ENCODE data around the gene HCN4. TPM values are rescaled to one million over a fixed set of nuclear protein-coding genes. Genes with fewer than 3 reads are reported as not detected.

Gene HCN4
- total RNA-seq, 1 experiment from 2014 or later: 0.09 TPM

DNA sequence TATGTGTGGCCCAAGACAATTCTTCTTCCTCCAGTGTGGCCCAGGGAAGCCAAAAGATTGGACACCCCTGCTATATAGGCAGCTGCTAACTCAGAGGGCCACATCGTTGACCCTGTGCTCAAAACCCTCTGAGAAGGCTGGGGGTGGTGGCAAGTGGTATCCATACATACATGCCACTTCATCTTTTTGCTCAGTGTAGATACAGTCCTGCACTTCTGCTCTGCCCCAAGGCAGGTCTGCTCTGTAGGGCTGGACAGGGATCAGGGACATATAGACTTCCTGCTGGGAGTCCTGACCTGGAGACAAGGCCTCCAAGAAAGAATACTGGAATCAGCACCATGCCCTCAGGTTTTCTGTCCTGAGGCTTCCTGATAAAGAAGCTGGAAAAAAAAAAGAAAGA is 4.5 kb upstream of the HCN4 start:
- H3K4me1 ChIP-seq (ENCODE audit: insufficient read depth, low read length, poor library complexity, severe bottlenecking): peaks cover 9% of the 10 kb centered on the region

DNA sequence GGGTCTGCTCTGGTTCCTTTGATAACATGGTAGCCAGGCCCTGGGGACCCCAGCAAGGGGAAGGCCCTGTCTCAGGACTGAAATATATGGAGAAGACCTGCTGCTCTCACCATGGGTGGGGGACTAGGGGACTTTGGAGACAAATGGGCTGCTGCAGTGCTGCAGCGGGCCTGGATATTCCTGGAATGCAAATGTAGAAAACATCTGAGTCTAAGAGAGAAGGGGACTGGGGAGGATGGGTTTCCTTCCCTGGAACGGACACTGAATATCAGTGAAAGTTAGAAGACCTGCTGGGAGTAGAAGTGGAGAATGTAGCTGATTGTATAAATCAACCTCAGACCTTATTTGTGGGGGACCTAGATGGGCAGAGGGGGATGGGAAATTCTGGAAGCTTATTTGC is 3.1 kb upstream of the HCN4 start:
- Histone ChIP-seq H3K36me3 (ENCODE audit: insufficient read depth, low read length, poor library complexity, severe bottlenecking) (no peaks in the 10 kb centered on the region), H3K27ac (ENCODE audit: low read depth, low read length, poor library complexity, severe bottlenecking) (no peak overlapping the region), H3K9me3 (ENCODE audit: low read depth, low read length, poor library complexity, severe bottlenecking) (no peaks in the 10 kb centered on the region), H3K4me1 (ENCODE audit: insufficient read depth, low read length, poor library complexity, severe bottlenecking) (peaks cover 14% of the 10 kb centered on the region), H3K4me3 (ENCODE audit: low read depth, low read length, poor library complexity, severe bottlenecking) (no peak overlapping the region), H3K27me3 (replicated peaks; ENCODE audit: insufficient read depth, low read depth, low read length, poor library complexity) (peaks cover 55% of the 10 kb centered on the region)
- intact Hi-C loops (cut with micrococcal nuclease; ENCODE audit: unreplicated experiment): no loop called here
- POLR2A ChIA-PET (ENCODE audit: low non-redundant PET): no interaction called here
- TF ChIP-seq EZH2 (IDR thresholded peaks at IDR 0.05; ENCODE audit: borderline replicate concordance, low read depth, low read length, poor library complexity, severe bottlenecking): no peak
- TF ChIP-seq, protein P1, sequence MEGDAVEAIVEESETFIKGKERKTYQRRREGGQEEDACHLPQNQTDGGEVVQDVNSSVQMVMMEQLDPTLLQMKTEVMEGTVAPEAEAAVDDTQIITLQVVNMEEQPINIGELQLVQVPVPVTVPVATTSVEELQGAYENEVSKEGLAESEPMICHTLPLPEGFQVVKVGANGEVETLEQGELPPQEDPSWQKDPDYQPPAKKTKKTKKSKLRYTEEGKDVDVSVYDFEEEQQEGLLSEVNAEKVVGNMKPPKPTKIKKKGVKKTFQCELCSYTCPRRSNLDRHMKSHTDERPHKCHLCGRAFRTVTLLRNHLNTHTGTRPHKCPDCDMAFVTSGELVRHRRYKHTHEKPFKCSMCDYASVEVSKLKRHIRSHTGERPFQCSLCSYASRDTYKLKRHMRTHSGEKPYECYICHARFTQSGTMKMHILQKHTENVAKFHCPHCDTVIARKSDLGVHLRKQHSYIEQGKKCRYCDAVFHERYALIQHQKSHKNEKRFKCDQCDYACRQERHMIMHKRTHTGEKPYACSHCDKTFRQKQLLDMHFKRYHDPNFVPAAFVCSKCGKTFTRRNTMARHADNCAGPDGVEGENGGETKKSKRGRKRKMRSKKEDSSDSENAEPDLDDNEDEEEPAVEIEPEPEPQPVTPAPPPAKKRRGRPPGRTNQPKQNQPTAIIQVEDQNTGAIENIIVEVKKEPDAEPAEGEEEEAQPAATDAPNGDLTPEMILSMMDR (conservative IDR thresholded peaks at IDR 0.05; ENCODE audit: low read depth, low read length): no peak
- no TSS peak for BruUV-seq (replicated peaks)
- no peak for DNase-seq (ENCODE audit: low spot score)
- CTCF ChIA-PET: no interaction called here

More for the DNA sequence above, 4.5 kb upstream of the HCN4 start:
- Histone ChIP-seq H3K27me3 (replicated peaks; ENCODE audit: insufficient read depth, low read depth, low read length, poor library complexity) (peaks cover 41% of the 10 kb centered on the region), H3K4me3 (ENCODE audit: low read depth, low read length, poor library complexity, severe bottlenecking) (no peak overlapping the region), H3K9me3 (ENCODE audit: low read depth, low read length, poor library complexity, severe bottlenecking) (no peaks in the 10 kb centered on the region), H3K36me3 (ENCODE audit: insufficient read depth, low read length, poor library complexity, severe bottlenecking) (no peaks in the 10 kb centered on the region), H3K27ac (ENCODE audit: low read depth, low read length, poor library complexity, severe bottlenecking) (no peak overlapping the region)
- no TSS peak for BruUV-seq (replicated peaks)
- no peak for DNase-seq (ENCODE audit: low spot score)
- no peak for TF ChIP-seq EZH2 (IDR thresholded peaks at IDR 0.05; ENCODE audit: borderline replicate concordance, low read depth, low read length, poor library complexity, severe bottlenecking)
- TF ChIP-seq, protein P1 (conservative IDR thresholded peaks at IDR 0.05; ENCODE audit: low read depth, low read length): no peak
- POLR2A ChIA-PET (ENCODE audit: low non-redundant PET): no interaction called here
- CTCF ChIA-PET: no interaction called here
- intact Hi-C loops (cut with micrococcal nuclease; ENCODE audit: unreplicated experiment): no loop called here

DNA sequence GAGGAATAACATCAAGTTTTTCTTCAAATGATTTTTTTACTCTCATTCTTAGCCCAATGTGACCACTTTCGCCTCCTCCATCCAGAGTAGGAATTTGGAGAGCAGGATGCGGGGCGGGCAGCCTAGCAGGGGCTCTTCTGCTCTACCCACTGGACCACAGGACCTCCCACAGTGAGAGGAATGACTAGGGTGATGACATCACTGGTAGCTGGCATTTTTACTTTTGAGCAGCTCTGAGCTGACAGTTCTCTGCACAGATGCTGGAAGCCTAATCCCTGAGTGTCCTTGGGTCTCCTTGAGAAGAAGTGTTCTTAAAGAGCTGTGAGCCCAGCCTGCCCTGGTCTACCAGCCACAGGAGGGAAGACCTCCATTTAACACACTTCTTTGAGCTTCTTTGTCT is 1.4 kb upstream of the HCN4 start:
- ChIA-PET POLR2A (ENCODE audit: low non-redundant PET) (no interaction called here), CTCF (interaction anchor here (0.6 kb wide), 1 partner anchor 135 kb away, joined by 4 read pairs; no protein-coding TSS in a partner anchor)
- peaks cover 14% of the 10 kb centered on the region for H3K4me1 ChIP-seq (ENCODE audit: insufficient read depth, low read length, poor library complexity, severe bottlenecking)
- no peaks in the 10 kb centered on the region for H3K9me3 ChIP-seq (ENCODE audit: low read depth, low read length, poor library complexity, severe bottlenecking)
- no TSS peak for BruUV-seq (replicated peaks)
- H3K27ac ChIP-seq (ENCODE audit: low read depth, low read length, poor library complexity, severe bottlenecking): no peak overlapping the region
- peaks cover 72% of the 10 kb centered on the region for H3K27me3 ChIP-seq (replicated peaks; ENCODE audit: insufficient read depth, low read depth, low read length, poor library complexity)
- intact Hi-C loops (cut with micrococcal nuclease; ENCODE audit: unreplicated experiment): no loop called here
- no peaks in the 10 kb centered on the region for H3K36me3 ChIP-seq (ENCODE audit: insufficient read depth, low read length, poor library complexity, severe bottlenecking)
- TF ChIP-seq, protein P1 (conservative IDR thresholded peaks at IDR 0.05; ENCODE audit: low read depth, low read length): no peak
- TF ChIP-seq EZH2 (IDR thresholded peaks at IDR 0.05; ENCODE audit: borderline replicate concordance, low read depth, low read length, poor library complexity, severe bottlenecking): peak; percentile 42
- DNase-seq (ENCODE audit: low spot score): peak; percentile 37
- H3K4me3 ChIP-seq (ENCODE audit: low read depth, low read length, poor library complexity, severe bottlenecking): no peak overlapping the region

All from A673 (cell line).